HCT116 (cell line): ENCODE results near the gene LRRN3. TPM values are rescaled to one million over a fixed set of nuclear protein-coding genes. Genes with fewer than 3 reads are reported as not detected.

ENCODE experiments used
- ATAC-seq: fragments of 200-7000 bp; cut with Tn5 transposase; 2 replicates; pipeline ENCODE4 v1.9.1; 2020; ENCODE audit warnings: mild to moderate bottlenecking, moderate library complexity
- BruUV-seq: library from RNA; stranded (reverse); fragments of 400-500 nt; replicated peaks from 2 replicates; lab custom pipeline; 2021; lab: Mats Ljungman, UMichigan
- CTCF ChIA-PET: fragments of 300-600 bp; sonication (Branson Sonifier 250); formaldehyde crosslinking; loops from one replicate; lab custom pipeline; 2021; ENCODE audit warnings: antibody characterized with exemption; lab: Charles Lee
- POLR2A ChIA-PET: fragments of 300-600, 350-600 bp; sonication (Branson Sonifier 250); formaldehyde crosslinking; loops from one replicate; lab custom pipeline; 2021; ENCODE audit warnings: antibody characterized with exemption; lab: Charles Lee
- RAD21 ChIA-PET, 2 experiments: fragments of 300-600 bp; sonication (Branson Sonifier 250); formaldehyde crosslinking; loops; one replicate each; lab custom pipeline; 2023; ENCODE audit warnings: low total read pairs in 2 of 2; ENCODE audit not compliant: uncharacterized antibody in 2 of 2, unreplicated experiment in 2 of 2, low non-redundant PET in 1 of 2; lab: Charles Lee
- DNase-seq: peaks from one replicate; pipeline ENCODE4 v3.0.0-alpha.2; 2010; ENCODE audit warnings: low read depth, low spot score
- H2AFZ ChIP-seq: fragments of 200-600 bp; shearing (Covaris generic), sonication (generic); 2 replicates; pipeline ENCODE4 v1.6.1; 2017; ENCODE audit warnings: low read depth, mixed run types, mixed read lengths, antibody characterized with exemption, low read length; ENCODE audit not compliant: poor library complexity, severe bottlenecking
- H3K27ac ChIP-seq: 2 replicates; pipeline ENCODE4 v1.5.1; 2012; ENCODE audit warnings: low read depth, low read length
- H3K27me3 ChIP-seq: fragments of 200-600 bp; sonication (generic); 2 replicates; pipeline ENCODE4 v1.6.1; 2016; ENCODE audit warnings: mixed run types, low read length, mixed read lengths; ENCODE audit not compliant: insufficient read depth
- H3K36me3 ChIP-seq, 2 experiments: fragments of 200-500 bp in 1 of 2; fragments of 200-600 bp in 1 of 2; sonication (Bioruptor generic) in 1 of 2; sonication (generic) in 1 of 2; 2 replicates each; pipeline versions ENCODE4 v1.5.1 to v1.6.1; 2014 to 2016; ENCODE audit warnings: low read length in 2 of 2, inconsistent platforms in 1 of 2, mixed read lengths in 1 of 2, mixed run types in 1 of 2; ENCODE audit not compliant: insufficient read depth in 2 of 2, control insufficient read depth in 1 of 2
- H3K4me1 ChIP-seq, 2 experiments: fragments of 200-600 bp in 1 of 2; sonication (generic) in 1 of 2; 2 replicates each; pipeline versions ENCODE4 v1.5.1 to v1.6.1; 2012 to 2017; ENCODE audit warnings: low read length in 2 of 2, inconsistent platforms in 1 of 2, mild to moderate bottlenecking in 1 of 2, mixed read lengths in 1 of 2, mixed run types in 1 of 2, moderate library complexity in 1 of 2; ENCODE audit not compliant: insufficient read depth in 2 of 2, control insufficient read depth in 1 of 2
- H3K4me2 ChIP-seq: fragments of 200-600 bp; sonication (generic); 2 replicates; pipeline ENCODE4 v1.6.1; 2017; ENCODE audit warnings: mixed run types, low read length, mixed read lengths
- H3K4me3 ChIP-seq, 2 experiments: fragments of 200-600 bp in 1 of 2; sonication (generic) in 1 of 2; replicated peaks in 1 of 2; 2 replicates each; pipeline ENCODE4 v1.5.1; 2011 to 2016; ENCODE audit warnings: low read length in 2 of 2, control low read depth in 1 of 2, low read depth in 1 of 2, mild to moderate bottlenecking in 1 of 2, mixed read lengths in 1 of 2, mixed run types in 1 of 2
- H3K79me2 ChIP-seq: fragments of 200-600 bp; sonication (generic); 2 replicates; pipeline ENCODE4 v1.6.1; 2017; ENCODE audit warnings: mild to moderate bottlenecking, mixed run types, low read length, moderate library complexity, mixed read lengths; ENCODE audit not compliant: insufficient read depth
- H3K9ac ChIP-seq: fragments of 200-600 bp; sonication (generic); 2 replicates; pipeline ENCODE4 v1.6.1; 2016; ENCODE audit warnings: low read length, mixed read lengths
- H3K9me2 ChIP-seq: fragments of 200-600 bp; sonication (generic), shearing (Covaris generic); 2 replicates; pipeline ENCODE4 v1.6.1; 2017; ENCODE audit warnings: mixed run types, mild to moderate bottlenecking, moderate library complexity; ENCODE audit not compliant: insufficient read depth
- H3K9me3 ChIP-seq, 2 experiments: fragments of 200-500 bp in 1 of 2; fragments of 200-600 bp in 1 of 2; sonication (Bioruptor generic) in 1 of 2; sonication (generic) in 1 of 2; 2 replicates each; pipeline ENCODE4 v1.6.1; 2014 to 2017; ENCODE audit warnings: low read length in 2 of 2, mixed read lengths in 2 of 2, inconsistent platforms in 1 of 2, low read depth in 1 of 2, mild to moderate bottlenecking in 1 of 2, mixed run types in 1 of 2, moderate library complexity in 1 of 2; ENCODE audit not compliant: control insufficient read depth in 1 of 2, insufficient read depth in 1 of 2
- H4K20me1 ChIP-seq: fragments of 200-600 bp; sonication (generic), shearing (Covaris generic); 2 replicates; pipeline ENCODE4 v1.6.1; 2017; ENCODE audit warnings: mixed run types, mild to moderate bottlenecking, moderate library complexity; ENCODE audit not compliant: insufficient read depth
- CTCF ChIP-seq, 3 experiments: fragments of 200-600 bp in 1 of 3; sonication (generic) in 1 of 3; IDR thresholded peaks in 2 of 3; conservative IDR thresholded peaks in 1 of 3; 2 replicates each; pipeline ENCODE4 v1.5.1; 2012 to 2017; ENCODE audit warnings: low read depth in 2 of 3, low read length in 2 of 3, antibody characterized with exemption in 1 of 3, borderline replicate concordance in 1 of 3, control low read depth in 1 of 3, mild to moderate bottlenecking in 1 of 3, mixed read lengths in 1 of 3, mixed run types in 1 of 3, moderate library complexity in 1 of 3; ENCODE audit not compliant: insufficient read depth in 1 of 3
- ELF1 ChIP-seq: IDR thresholded peaks from 2 replicates; pipeline ENCODE4 v1.6.1; 2012; ENCODE audit warnings: low read depth, borderline replicate concordance
- EZH2 ChIP-seq: fragments of 200-600 bp; sonication (generic); IDR thresholded peaks from 2 replicates; pipeline ENCODE4 v1.6.1; 2017; ENCODE audit warnings: antibody characterized with exemption, mixed run types
- EZH2phosphoT487 ChIP-seq: fragments of 200-600 bp; IDR thresholded peaks from 2 replicates; pipeline ENCODE4 v1.6.1; 2018; ENCODE audit warnings: antibody characterized with exemption, borderline replicate concordance
- FOSL1 ChIP-seq: IDR thresholded peaks from 2 replicates; pipeline ENCODE4 v1.6.1; 2012; ENCODE audit warnings: low read depth
- POLR2A ChIP-seq: IDR thresholded peaks from 2 replicates; pipeline ENCODE4 v1.7.0; 2011; ENCODE audit warnings: borderline replicate concordance; ENCODE audit not compliant: insufficient read depth, insufficient read length; ENCODE audit errors: extremely low read depth
- POLR2AphosphoS5 ChIP-seq: IDR thresholded peaks from 2 replicates; pipeline ENCODE4 v1.6.1; 2011; ENCODE audit warnings: mild to moderate bottlenecking, low read depth, low read length, moderate library complexity
- RAD21 ChIP-seq: IDR thresholded peaks from 2 replicates; pipeline ENCODE4 v1.6.1; 2012; ENCODE audit warnings: low read depth, mild to moderate bottlenecking
- SIN3A ChIP-seq: IDR thresholded peaks from 2 replicates; pipeline ENCODE4 v1.6.1; 2012; ENCODE audit warnings: low read depth
- SRF ChIP-seq: IDR thresholded peaks from 2 replicates; pipeline ENCODE4 v1.6.1; 2012; ENCODE audit warnings: low read depth
- YY1 ChIP-seq: IDR thresholded peaks from 2 replicates; pipeline ENCODE4 v1.6.1; 2011; ENCODE audit warnings: low read length, low read depth, moderate library complexity, mild to moderate bottlenecking; ENCODE audit not compliant: insufficient replicate concordance; ENCODE audit errors: extremely low read depth
- ZFX ChIP-seq: fragments of 450-650 bp; IDR thresholded peaks from 2 replicates; pipeline ENCODE4 v1.6.1; 2017
- intact Hi-C: fragments of 100-400 bp; cut with micrococcal nuclease; formaldehyde crosslinking; loops from 2 replicates; pipeline ENCODE4 v1.10.0; 2022
- total RNA-seq: library from RNA; stranded (reverse); gene quantifications from one replicate; pipeline ENCODE4 v1.2.1, GENCODE V29; 2021; ENCODE audit not compliant: unreplicated experiment
- TF ChIP-seq, protein P1 (sequence below): IDR thresholded peaks from 2 replicates; pipeline ENCODE4 v1.6.1; 2012
- TF ChIP-seq, protein P2 (sequence below): IDR thresholded peaks from 2 replicates; pipeline ENCODE4 v1.6.1; 2011; ENCODE audit warnings: mild to moderate bottlenecking, low read length, moderate library complexity; ENCODE audit not compliant: insufficient replicate concordance; ENCODE audit errors: extremely low read depth

Gene LRRN3
- total RNA-seq, 1 experiment from 2014 or later: 0.07 TPM

GRCh38 chr7:111068618-111069017 lies 22.3 kb upstream of the LRRN3 start:
- intact Hi-C loops: no loop called here
- H3K4me3 ChIP-seq: no peak overlapping the region
- ATAC-seq (no peak), DNase-seq (no peak)
- H2AFZ ChIP-seq: no peak overlapping the region
- RAD21 ChIA-PET: no interaction called here
- no peaks in the 10 kb centered on the region for H3K36me3 ChIP-seq
- no peak overlapping the region for H3K9ac ChIP-seq
- H3K9me3 ChIP-seq: no peaks in the 10 kb centered on the region
- no peaks in the 10 kb centered on the region for H4K20me1 ChIP-seq
- H3K27ac ChIP-seq: no peak overlapping the region
- 0 out of 4 replicates have a peak, but pooled peaks cover 0 to under 1% of the 10 kb centered on the region in 2 experiments for H3K4me1 ChIP-seq
- no peaks in the 10 kb centered on the region for H3K9me2 ChIP-seq
- CTCF ChIA-PET: no interaction called here
- no peak overlapping the region for H3K4me2 ChIP-seq
- BruUV-seq: no TSS peak
- no peaks in the 10 kb centered on the region for H3K27me3 ChIP-seq
- POLR2A ChIA-PET: no interaction called here
- H3K79me2 ChIP-seq: no peaks in the 10 kb centered on the region
- TF ChIP-seq EZH2 (no peak), ELF1 (no peak)

DNA sequence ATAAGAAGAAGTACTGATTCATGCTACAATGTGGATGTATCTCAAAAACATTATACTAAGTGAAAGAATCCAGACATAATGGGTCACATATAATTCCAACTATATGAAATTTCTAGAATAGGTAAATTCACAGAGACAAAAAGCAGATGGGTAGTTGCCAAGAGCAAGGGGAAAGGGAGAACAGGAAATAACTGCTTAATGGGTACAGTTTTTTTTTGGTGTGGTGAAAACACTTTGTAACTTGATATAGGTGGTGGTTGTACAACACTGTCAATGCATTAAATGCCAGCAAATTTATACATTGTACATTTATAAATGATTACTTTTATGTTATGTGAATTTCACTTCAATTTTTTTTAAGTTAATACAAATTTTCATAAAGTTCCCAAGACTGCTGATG lies 19.4 kb upstream of the LRRN3 start:
- ChIA-PET POLR2A (no interaction called here), CTCF (no interaction called here), RAD21 (no interaction called here)
- ATAC-seq (no peak), DNase-seq (no peak)
- H3K4me2 ChIP-seq: no peak overlapping the region
- intact Hi-C loops: no loop called here
- no peaks in the 10 kb centered on the region for H3K79me2 ChIP-seq
- H4K20me1 ChIP-seq: no peaks in the 10 kb centered on the region
- H3K27ac ChIP-seq: no peak overlapping the region
- H2AFZ ChIP-seq: no peak overlapping the region
- H3K27me3 ChIP-seq: no peaks in the 10 kb centered on the region
- H3K4me3 ChIP-seq: no peak overlapping the region
- H3K4me1 ChIP-seq: peaks cover 0 to 13% of the 10 kb centered on the region in 2 experiments; a peak in 2 of 4 replicates
- no peak overlapping the region for H3K9ac ChIP-seq
- no peaks in the 10 kb centered on the region for H3K9me3 ChIP-seq
- BruUV-seq: no TSS peak
- no peaks in the 10 kb centered on the region for H3K36me3 ChIP-seq
- H3K9me2 ChIP-seq: no peaks in the 10 kb centered on the region
- no peak for TF ChIP-seq ZFX
- no peak for TF ChIP-seq POLR2A
- TF ChIP-seq ELF1: no peak
- no peak for TF ChIP-seq CTCF (IDR thresholded peaks at IDR 0.05 in 2 of 3, conservative IDR thresholded peaks at IDR 0.05 in 1 of 3; ENCODE audit: borderline replicate concordance in 1 of 3, insufficient read depth in 1 of 3, low read depth in 2 of 3, low read length in 2 of 3)
- TF ChIP-seq FOSL1: no peak
- TF ChIP-seq SIN3A: no peak
- no peak for TF ChIP-seq RAD21
- TF ChIP-seq YY1: no peak
- no peak for TF ChIP-seq SRF
- TF ChIP-seq, protein P1, sequence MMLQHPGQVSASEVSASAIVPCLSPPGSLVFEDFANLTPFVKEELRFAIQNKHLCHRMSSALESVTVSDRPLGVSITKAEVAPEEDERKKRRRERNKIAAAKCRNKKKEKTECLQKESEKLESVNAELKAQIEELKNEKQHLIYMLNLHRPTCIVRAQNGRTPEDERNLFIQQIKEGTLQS: no peak
- no peak for TF ChIP-seq POLR2AphosphoS5
- no peak for TF ChIP-seq EZH2
- TF ChIP-seq EZH2phosphoT487: no peak
- TF ChIP-seq, protein P2, sequence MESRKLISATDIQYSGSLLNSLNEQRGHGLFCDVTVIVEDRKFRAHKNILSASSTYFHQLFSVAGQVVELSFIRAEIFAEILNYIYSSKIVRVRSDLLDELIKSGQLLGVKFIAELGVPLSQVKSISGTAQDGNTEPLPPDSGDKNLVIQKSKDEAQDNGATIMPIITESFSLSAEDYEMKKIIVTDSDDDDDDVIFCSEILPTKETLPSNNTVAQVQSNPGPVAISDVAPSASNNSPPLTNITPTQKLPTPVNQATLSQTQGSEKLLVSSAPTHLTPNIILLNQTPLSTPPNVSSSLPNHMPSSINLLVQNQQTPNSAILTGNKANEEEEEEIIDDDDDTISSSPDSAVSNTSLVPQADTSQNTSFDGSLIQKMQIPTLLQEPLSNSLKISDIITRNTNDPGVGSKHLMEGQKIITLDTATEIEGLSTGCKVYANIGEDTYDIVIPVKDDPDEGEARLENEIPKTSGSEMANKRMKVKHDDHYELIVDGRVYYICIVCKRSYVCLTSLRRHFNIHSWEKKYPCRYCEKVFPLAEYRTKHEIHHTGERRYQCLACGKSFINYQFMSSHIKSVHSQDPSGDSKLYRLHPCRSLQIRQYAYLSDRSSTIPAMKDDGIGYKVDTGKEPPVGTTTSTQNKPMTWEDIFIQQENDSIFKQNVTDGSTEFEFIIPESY: no peak
